CD8-positive, alpha-beta memory T cell (primary cell): ENCODE measurements around the gene NUP133. TPM values are rescaled to one million over a fixed set of nuclear protein-coding genes. Genes with fewer than 3 reads are reported as not detected.
A peak's percentile ranks its signal among the peaks of the same experiment; 100 is the strongest.
"Not testable (repeated sequence)": the region's sequence is repeated elsewhere in the genome, so short reads cannot be mapped to it uniquely, and the experiment has no call there.

ENCODE experiments used
- CTCF ChIA-PET: fragments of 350-600 bp; sonication (Branson Sonifier 250); formaldehyde crosslinking; loops from one replicate; lab custom pipeline; 2021; ENCODE audit warnings: antibody characterized with exemption; lab: Charles Lee
- POLR2A ChIA-PET: fragments of 350-600 bp; sonication (Branson Sonifier 250); formaldehyde crosslinking; loops from one replicate; lab custom pipeline; 2021; ENCODE audit warnings: antibody characterized with exemption; lab: Charles Lee
- DNase-seq, 5 donors: peaks; one replicate each; pipeline versions ENCODE4 v3.0.0 to v3.0.0-alpha.2; 2020 to 2022; ENCODE audit warnings: mixed read lengths in 1 of 5
- H3K27ac ChIP-seq: one replicate; pipeline ENCODE4 v1.7.0; 2013; ENCODE audit warnings: low read depth, mild to moderate bottlenecking, low read length, moderate library complexity
- H3K27me3 ChIP-seq: 2 replicates; pipeline ENCODE4 v1.7.0; 2013; ENCODE audit warnings: low read length, mild to moderate bottlenecking; ENCODE audit not compliant: insufficient read depth, poor library complexity, severe bottlenecking
- H3K36me3 ChIP-seq: 2 replicates; pipeline ENCODE4 v1.7.0; 2013; ENCODE audit warnings: mild to moderate bottlenecking, low read length, moderate library complexity; ENCODE audit not compliant: insufficient read depth
- H3K4me1 ChIP-seq: 2 replicates; pipeline ENCODE4 v1.7.0; 2013; ENCODE audit warnings: mild to moderate bottlenecking, low read length, moderate library complexity; ENCODE audit not compliant: insufficient read depth
- H3K4me3 ChIP-seq: 2 replicates; pipeline ENCODE4 v1.7.0; 2013; ENCODE audit warnings: mild to moderate bottlenecking, low read length
- H3K9me3 ChIP-seq: 2 replicates; pipeline ENCODE4 v1.7.0; 2013; ENCODE audit warnings: mild to moderate bottlenecking, low read length
- H3K27ac Mint-ChIP-seq, 8 donors: one replicate each; pipeline ENCODE4 v1.8.0; 2020 to 2021; ENCODE audit warnings: mixed read lengths in 8 of 8, mild to moderate bottlenecking in 6 of 8, inconsistent platforms in 3 of 8, moderate library complexity in 3 of 8
- H3K27me3 Mint-ChIP-seq, 2 donors: one replicate each; pipeline ENCODE4 v1.8.0; 2020 to 2021; ENCODE audit warnings: mixed read lengths in 2 of 2, mild to moderate bottlenecking in 1 of 2, moderate library complexity in 1 of 2
- H3K36me3 Mint-ChIP-seq, 3 donors: one replicate each; pipeline ENCODE4 v1.8.0; 2020 to 2021; ENCODE audit warnings: mixed read lengths in 3 of 3, inconsistent platforms in 1 of 3, mild to moderate bottlenecking in 1 of 3
- H3K4me1 Mint-ChIP-seq, 3 donors: one replicate each; pipeline ENCODE4 v1.8.0; 2020 to 2021; ENCODE audit warnings: mixed read lengths in 3 of 3, inconsistent platforms in 1 of 3, mild to moderate bottlenecking in 1 of 3
- H3K4me3 Mint-ChIP-seq, 7 donors: one replicate each; pipeline ENCODE4 v1.8.0; 2020 to 2021; ENCODE audit warnings: mixed read lengths in 7 of 7, mild to moderate bottlenecking in 6 of 7, moderate library complexity in 4 of 7, inconsistent platforms in 2 of 7
- H3K9me3 Mint-ChIP-seq, 5 donors: one replicate each; pipeline ENCODE4 v1.8.0; 2020 to 2022; ENCODE audit warnings: mixed read lengths in 5 of 5, mild to moderate bottlenecking in 3 of 5, moderate library complexity in 2 of 5, inconsistent platforms in 1 of 5
- polyA plus RNA-seq: library from polyadenylated mRNA; unstranded; fragments of 300-500 nt; fragmentation: Illumina TruSeq; gene quantifications from one replicate; pipeline ENCODE4 v1.2.3, GENCODE V29; 2021
- total RNA-seq, 2 experiments: library from RNA; stranded (reverse); gene quantifications; one replicate each; pipeline ENCODE4 v1.2.3, GENCODE V29; 2021

The NUP133 gene
- total and polyA plus RNA-seq, 3 experiments from 2014 or later: 19.9 to 57.9 (median 51.1) TPM

DNA sequence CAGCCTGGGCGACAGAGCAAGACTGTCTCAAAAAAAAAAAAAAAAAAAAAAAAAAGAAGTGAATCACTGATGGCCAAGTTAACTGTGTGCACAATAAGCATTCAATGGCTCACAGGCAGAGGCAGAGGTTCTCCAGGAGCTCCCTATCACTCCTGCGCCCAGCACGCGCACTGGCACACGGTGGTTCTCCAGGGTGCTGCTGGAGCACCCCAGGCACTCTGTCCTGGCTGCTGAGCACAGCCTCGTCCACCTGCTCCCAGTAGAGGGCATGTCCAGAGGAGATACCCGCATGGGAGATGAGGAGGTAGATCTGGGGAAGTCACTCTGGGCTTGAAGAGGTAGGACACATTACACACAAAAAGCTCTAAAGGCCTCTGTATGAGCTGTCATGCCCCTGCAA lies 21.5 kb upstream of the NUP133 start:
- no peak for DNase-seq
- CTCF ChIA-PET: interaction anchor here (0.7 kb wide), 1 partner anchor 766 kb away, joined by 3 read pairs; no protein-coding TSS in a partner anchor
- Mint-ChIP-seq H3K36me3 (peaks cover 13 to 78% (median 32%) of the 10 kb centered on the region in 3 donors), H3K27me3 (no peaks in the 10 kb centered on the region), H3K9me3 (no peaks in the 10 kb centered on the region), H3K4me1 (peaks cover 0 to 5% (median 3%) of the 10 kb centered on the region in 3 donors), H3K27ac (no peak overlapping the region), H3K4me3 (no peak overlapping the region)
- H3K9me3 ChIP-seq: no peaks in the 10 kb centered on the region
- H3K27me3 ChIP-seq: no peaks in the 10 kb centered on the region
- H3K4me3 ChIP-seq: no peak overlapping the region
- POLR2A ChIA-PET: no interaction called here
- H3K4me1 ChIP-seq: no peaks in the 10 kb centered on the region
- H3K27ac ChIP-seq: no peak overlapping the region
- peaks cover 24% of the 10 kb centered on the region for H3K36me3 ChIP-seq

DNA sequence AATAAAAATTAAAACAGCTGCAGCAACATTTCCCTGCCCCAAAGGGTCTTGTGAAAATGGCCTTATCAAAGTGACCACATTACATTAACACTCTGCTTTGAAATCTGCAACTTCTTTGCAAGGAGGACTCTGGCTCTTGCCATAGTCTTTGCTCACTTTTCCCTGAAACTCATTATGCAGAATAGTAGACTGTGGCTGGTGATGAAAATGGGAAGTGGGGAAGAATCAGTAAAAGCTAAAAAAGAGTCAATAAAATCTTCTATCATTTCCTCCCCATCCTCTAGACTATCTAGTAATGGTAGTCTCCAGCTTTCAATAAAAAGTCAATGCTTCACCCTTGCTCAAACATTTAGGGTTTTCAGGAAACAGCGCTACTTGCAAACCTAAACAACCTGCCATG lies 18.6 kb upstream of the NUP133 start:
- Histone ChIP-seq H3K9me3 (no peaks in the 10 kb centered on the region), H3K4me1 (no peaks in the 10 kb centered on the region), H3K27ac (no peak overlapping the region), H3K27me3 (no peaks in the 10 kb centered on the region), H3K36me3 (peaks cover 28% of the 10 kb centered on the region), H3K4me3 (no peak overlapping the region)
- POLR2A ChIA-PET: interaction anchor here (0.7 kb wide), 1 partner anchor 184 kb away, joined by 3 read pairs; no protein-coding TSS in a partner anchor
- Mint-ChIP-seq H3K9me3 (no peaks in the 10 kb centered on the region), H3K27ac (no peak overlapping the region), H3K36me3 (peaks cover 13 to 79% (median 32%) of the 10 kb centered on the region in 3 donors), H3K27me3 (no peaks in the 10 kb centered on the region), H3K4me1 (no peaks in the 10 kb centered on the region), H3K4me3 (no peak overlapping the region)
- CTCF ChIA-PET: interaction anchor here (1.5 kb wide), 1 partner anchor 30 kb away, joined by 5 read pairs; no protein-coding TSS in a partner anchor
- DNase-seq: no peak

DNA sequence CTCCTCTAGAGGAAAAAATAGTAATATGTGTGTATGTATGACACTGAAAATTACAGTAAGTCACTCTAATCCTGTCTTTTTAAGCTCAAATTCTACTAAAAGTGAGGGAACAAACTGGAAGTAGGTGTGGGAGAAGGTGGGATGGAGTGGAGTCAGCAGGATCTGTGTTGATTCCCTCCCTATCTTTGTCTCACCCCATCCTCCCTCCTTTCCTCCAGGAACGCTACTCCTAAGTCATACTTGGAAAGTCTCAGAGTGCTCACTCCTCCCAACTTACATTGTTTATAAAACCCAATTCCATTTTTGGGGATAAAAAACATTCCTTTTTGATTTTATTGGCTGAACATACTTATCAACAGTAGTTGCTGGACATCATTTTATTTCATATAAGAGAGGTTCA lies 14.9 kb upstream of the NUP133 start:
- H3K9me3 ChIP-seq: no peaks in the 10 kb centered on the region
- Mint-ChIP-seq H3K4me1 (no peaks in the 10 kb centered on the region), H3K4me3 (no peak overlapping the region), H3K9me3 (no peaks in the 10 kb centered on the region), H3K27ac (no peak overlapping the region), H3K27me3 (no peaks in the 10 kb centered on the region), H3K36me3 (peaks cover 10 to 70% (median 15%) of the 10 kb centered on the region in 3 donors)
- ChIA-PET POLR2A (no interaction called here), CTCF (no interaction called here)
- no peaks in the 10 kb centered on the region for H3K27me3 ChIP-seq
- no peak for DNase-seq
- no peaks in the 10 kb centered on the region for H3K4me1 ChIP-seq
- H3K27ac ChIP-seq: no peak overlapping the region
- H3K36me3 ChIP-seq: peaks cover 16% of the 10 kb centered on the region
- H3K4me3 ChIP-seq: no peak overlapping the region

DNA sequence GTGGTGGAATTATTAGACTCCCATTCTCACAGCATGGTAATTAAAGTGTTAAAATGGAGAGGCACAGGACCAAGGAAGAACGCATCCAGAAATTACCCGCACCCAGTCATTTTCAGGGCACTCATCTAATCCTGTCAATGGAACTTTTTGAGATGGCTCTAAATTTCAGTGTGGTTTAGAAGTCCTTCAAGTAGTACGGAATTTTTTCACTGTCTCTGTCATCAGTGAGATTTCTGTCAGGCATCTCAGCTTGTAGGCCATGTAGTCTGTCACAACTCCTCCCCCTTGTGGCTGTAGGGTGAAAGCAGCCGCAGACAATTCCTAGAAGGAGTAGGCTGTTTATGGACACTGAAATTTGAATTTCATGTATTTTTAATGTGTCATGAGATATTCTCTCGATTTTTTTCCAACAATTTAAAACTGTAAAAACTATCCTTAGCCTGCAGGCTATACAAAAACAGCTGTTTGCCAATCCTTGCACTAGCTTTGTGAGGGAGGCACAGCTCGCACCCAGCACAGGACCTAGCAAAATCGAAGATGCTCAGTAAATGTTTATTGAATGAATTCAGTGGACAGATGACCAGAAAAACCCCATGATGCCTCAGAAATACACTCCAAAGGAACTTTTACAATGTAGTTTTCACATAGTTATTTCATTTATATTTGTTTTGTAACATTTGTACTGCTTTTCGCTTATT lies 6.6 kb upstream of the NUP133 start:
- Mint-ChIP-seq H3K36me3 (peaks cover 0 to 23% (median 3%) of the 10 kb centered on the region in 3 donors), H3K9me3 (no peaks in the 10 kb centered on the region), H3K27ac (peak overlapping the region in 7 of 8 donors; percentile 14 to 75 (median 61)), H3K27me3 (no peaks in the 10 kb centered on the region), H3K4me3 (no peak overlapping the region), H3K4me1 (peaks cover 7% of the 10 kb centered on the region in 3 donors)
- no peaks in the 10 kb centered on the region for H3K36me3 ChIP-seq
- POLR2A ChIA-PET: no interaction called here
- H3K4me1 ChIP-seq: no peaks in the 10 kb centered on the region
- DNase-seq: peak; percentile 38 to 78 (median 61)
- no peaks in the 10 kb centered on the region for H3K9me3 ChIP-seq
- no peak overlapping the region for H3K27ac ChIP-seq
- H3K4me3 ChIP-seq: no peak overlapping the region
- H3K27me3 ChIP-seq: no peaks in the 10 kb centered on the region
- CTCF ChIA-PET: interaction anchor here (0.7 to 2.5 kb wide), 9 partner anchors 10 to 260 kb away, joined by 3 to 18 read pairs (median 4); no protein-coding TSS in a partner anchor

DNA sequence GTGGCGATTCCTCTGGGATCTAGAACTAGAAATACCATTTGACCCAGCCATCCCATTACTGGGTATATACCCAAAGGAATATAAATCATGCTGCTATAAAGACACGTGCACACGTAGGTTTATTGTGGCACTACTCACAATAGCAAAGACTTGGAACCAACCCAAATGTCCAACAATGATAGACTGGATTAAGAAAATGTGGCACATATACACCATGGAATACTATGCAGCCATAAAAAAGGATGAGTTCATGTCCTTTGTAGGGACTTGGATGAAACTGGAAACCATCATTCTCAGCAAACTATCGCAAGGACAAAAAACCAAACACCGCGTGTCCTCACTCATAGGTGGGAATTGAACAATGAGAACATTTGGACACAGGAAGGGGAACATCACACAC lies 3.5 kb upstream of the NUP133 start:
- H3K27me3 ChIP-seq, H3K4me3 ChIP-seq, H3K27me3 Mint-ChIP-seq, H3K27ac Mint-ChIP-seq, H3K9me3 ChIP-seq, CTCF ChIA-PET, DNase-seq, H3K27ac ChIP-seq, POLR2A ChIA-PET, H3K36me3 ChIP-seq, H3K9me3 Mint-ChIP-seq: not testable (repeated sequence)
- H3K4me3 Mint-ChIP-seq: peak overlapping the region in 1 of 7 donors; percentile 20
- peaks cover 24 to 35% (median 35%) of the 10 kb centered on the region in 3 donors for H3K4me1 Mint-ChIP-seq
- peaks cover 0 to 12% (median 0%) of the 10 kb centered on the region in 3 donors for H3K36me3 Mint-ChIP-seq
- peaks cover 18% of the 10 kb centered on the region for H3K4me1 ChIP-seq

DNA sequence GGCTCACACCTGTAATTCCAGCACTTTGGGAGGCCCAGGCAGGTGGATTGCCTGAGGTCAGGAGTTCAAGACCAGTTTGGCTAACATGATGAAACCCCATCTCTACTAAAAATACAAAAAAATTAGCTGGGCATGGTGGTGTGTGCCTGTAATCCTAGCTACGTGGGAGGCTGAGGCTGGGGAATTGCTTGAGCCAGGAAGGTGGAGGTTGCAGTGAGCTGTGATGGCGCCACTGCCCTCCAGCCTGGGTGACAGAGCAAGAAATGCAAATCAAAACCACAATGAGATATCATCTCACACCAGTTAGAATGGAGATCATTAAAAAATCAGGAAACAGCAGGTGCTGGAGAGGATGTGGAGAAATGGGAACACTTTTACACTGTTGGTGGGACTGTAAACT lies 3.1 kb upstream of the NUP133 start:
- H3K4me3 ChIP-seq, H3K36me3 ChIP-seq, H3K27ac Mint-ChIP-seq, H3K36me3 Mint-ChIP-seq, CTCF ChIA-PET, POLR2A ChIA-PET, H3K4me3 Mint-ChIP-seq, H3K27me3 ChIP-seq, H3K9me3 ChIP-seq, H3K9me3 Mint-ChIP-seq, H3K27me3 Mint-ChIP-seq, DNase-seq, H3K27ac ChIP-seq: not testable (repeated sequence)
- H3K4me1 Mint-ChIP-seq: peaks cover 24 to 39% (median 35%) of the 10 kb centered on the region in 3 donors
- peaks cover 21% of the 10 kb centered on the region for H3K4me1 ChIP-seq

DNA sequence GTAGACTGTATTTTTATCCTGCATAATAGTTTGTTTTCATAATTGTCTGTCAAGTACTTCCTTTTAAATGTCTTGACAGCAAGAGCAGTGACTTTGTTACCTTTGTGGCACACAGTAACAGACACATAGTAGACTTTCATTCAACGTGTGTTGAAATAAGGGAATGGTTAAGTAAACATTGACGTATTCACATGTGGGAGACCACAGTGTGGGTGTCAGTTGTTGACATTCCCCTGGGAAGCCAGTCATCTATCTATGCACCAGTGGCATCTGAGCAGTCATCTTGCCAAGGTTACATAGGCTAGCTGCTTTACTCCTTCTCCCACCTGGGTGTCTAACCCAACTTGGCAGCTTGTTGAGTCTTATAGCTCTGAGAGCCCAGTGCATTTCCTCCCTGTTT lies 1.4 kb upstream of the NUP133 start:
- peaks cover 23 to 43% (median 31%) of the 10 kb centered on the region in 3 donors for H3K4me1 Mint-ChIP-seq
- CTCF ChIA-PET: interaction anchor here (1.4 kb wide), 1 partner anchor 283 kb away, joined by 3 read pairs; no protein-coding TSS in a partner anchor
- H3K36me3 Mint-ChIP-seq: peaks cover 0 to 14% (median 3%) of the 10 kb centered on the region in 3 donors
- H3K9me3 ChIP-seq: no peaks in the 10 kb centered on the region
- H3K27me3 Mint-ChIP-seq: peaks cover 0 to 4% of the 10 kb centered on the region in 2 donors
- peak overlapping the region; percentile 17 to 98 (median 96) for H3K27ac Mint-ChIP-seq
- H3K9me3 Mint-ChIP-seq: peaks cover 0 to 2% (median 0%) of the 10 kb centered on the region in 5 donors
- no peaks in the 10 kb centered on the region for H3K27me3 ChIP-seq
- H3K27ac ChIP-seq: no peak overlapping the region
- no peak overlapping the region for H3K4me3 ChIP-seq
- DNase-seq: no peak
- H3K36me3 ChIP-seq: no peaks in the 10 kb centered on the region
- H3K4me1 ChIP-seq: peaks cover 21% of the 10 kb centered on the region
- peak overlapping the region in 6 of 7 donors; percentile 88 to 99 (median 91) for H3K4me3 Mint-ChIP-seq
- POLR2A ChIA-PET: no interaction called here

DNA sequence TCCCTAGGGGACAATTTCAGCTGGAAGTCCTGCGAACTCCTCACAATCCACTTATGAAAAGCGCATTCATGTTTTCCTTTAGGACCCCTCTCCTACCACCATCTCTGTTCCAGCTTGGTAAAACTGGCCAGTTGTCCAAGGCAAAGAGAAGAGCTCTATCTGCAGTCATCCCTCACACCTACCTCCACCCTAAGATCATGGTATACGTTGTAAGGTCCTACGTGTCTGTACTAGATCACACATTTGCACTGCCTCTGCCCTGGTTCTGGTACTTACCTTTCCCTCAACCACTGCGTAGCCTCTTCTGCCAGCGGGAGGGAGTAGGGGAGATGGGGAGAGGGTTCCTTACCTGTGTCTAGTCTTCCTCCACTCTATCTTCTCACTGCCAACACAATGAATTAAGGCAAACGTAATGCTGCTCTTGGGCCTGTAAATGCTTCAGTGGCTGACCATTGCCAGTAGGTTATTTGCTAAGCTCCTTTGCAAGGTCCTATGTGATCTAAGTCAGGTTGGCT lies 739 bp upstream of the NUP133 start:
- CTCF ChIA-PET: interaction anchor here (0.7 to 1.4 kb wide), 4 partner anchors 13 to 254 kb away, joined by 3 to 5 read pairs (median 4); partner anchors contain the start of gene ABCB10
- Mint-ChIP-seq H3K36me3 (peaks cover 0 to 20% (median 4%) of the 10 kb centered on the region in 3 donors), H3K9me3 (peaks cover 0 to 2% (median 0%) of the 10 kb centered on the region in 5 donors), H3K27ac (peak overlapping the region; percentile 95 to 99 (median 98)), H3K27me3 (peaks cover 0 to 4% of the 10 kb centered on the region in 2 donors), H3K4me1 (peaks cover 19 to 44% (median 28%) of the 10 kb centered on the region in 3 donors), H3K4me3 (peak overlapping the region; percentile 88 to 99 (median 91))
- DNase-seq: no peak
- Histone ChIP-seq H3K27ac (peak overlapping the region; percentile 94), H3K4me3 (peak overlapping the region; percentile 71), H3K36me3 (no peaks in the 10 kb centered on the region), H3K4me1 (peaks cover 21% of the 10 kb centered on the region), H3K27me3 (no peaks in the 10 kb centered on the region), H3K9me3 (no peaks in the 10 kb centered on the region)
- POLR2A ChIA-PET: interaction anchor here (0.7 to 1.9 kb wide), 5 partner anchors 11 to 1721 kb away, joined by 3 to 9 read pairs (median 6); partner anchors contain the start of genes ABCB10 and CCSAP
